CD4-positive, alpha-beta T cell treated with Interleukin-17A for 4 hours (primary cell): ENCODE measurements around the gene LRRC46.

ENCODE experiments used
- DNase-seq: peaks from one replicate; pipeline ENCODE4 v3.0.0-alpha.2; 2020; ENCODE audit warnings: mixed read lengths

The LRRC46 gene

GRCh38 chr17:47834756-47835155 lies 3.3 kb downstream of the LRRC46 start:
- no peak for DNase-seq

DNA sequence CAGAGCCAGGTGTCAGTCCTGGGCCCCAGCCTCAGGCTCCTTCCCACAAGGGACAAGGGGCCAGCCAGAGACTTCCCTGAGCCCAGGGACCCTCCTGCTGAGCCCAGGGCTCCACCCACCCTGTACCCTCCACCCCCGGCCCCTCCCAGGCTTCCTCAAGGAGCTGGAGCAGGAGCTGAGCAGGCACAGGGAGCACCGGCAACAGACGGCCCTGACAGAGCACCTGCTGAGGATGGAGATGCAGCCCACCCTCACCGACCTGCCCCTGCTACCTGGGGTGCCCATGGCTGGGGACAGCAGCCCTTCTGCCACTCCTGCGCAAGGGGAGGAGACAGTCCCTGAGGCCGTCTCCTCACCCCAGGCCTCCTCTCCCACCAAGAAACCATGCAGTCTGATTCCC lies 5.1 kb downstream of the LRRC46 start:
- no peak for DNase-seq

DNA sequence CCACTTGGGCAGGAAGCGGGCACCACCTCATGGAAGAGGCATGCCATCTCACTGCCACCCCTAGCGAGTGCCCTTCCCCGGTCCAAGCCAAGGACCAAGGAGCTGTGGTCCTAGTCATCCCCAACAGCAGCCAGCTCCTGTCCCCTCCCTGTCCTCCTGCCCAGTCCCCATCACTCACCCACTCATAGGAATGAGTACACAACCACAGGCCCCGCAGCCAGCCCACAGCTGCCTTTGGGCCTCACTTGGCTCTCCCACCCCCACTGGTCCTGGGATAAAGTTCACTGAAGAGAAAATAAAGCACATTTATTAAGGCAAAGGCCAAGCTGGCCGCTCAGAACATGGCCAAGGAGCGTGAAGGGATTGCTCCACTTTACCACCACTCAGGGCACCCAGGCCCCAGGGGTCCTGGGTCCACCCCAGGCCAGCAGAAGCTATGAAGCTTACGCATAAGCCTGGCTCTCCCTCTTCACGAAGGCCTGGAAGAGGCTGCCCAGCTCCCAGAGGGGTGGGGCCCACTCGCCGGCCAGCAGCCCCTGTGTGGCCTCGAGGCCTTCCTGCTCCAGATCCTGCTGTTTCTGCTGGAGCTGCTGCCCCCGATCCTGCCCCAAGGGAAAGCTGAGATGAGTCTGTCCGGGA lies 6.0 kb downstream of the LRRC46 start:
- no peak for DNase-seq

DNA sequence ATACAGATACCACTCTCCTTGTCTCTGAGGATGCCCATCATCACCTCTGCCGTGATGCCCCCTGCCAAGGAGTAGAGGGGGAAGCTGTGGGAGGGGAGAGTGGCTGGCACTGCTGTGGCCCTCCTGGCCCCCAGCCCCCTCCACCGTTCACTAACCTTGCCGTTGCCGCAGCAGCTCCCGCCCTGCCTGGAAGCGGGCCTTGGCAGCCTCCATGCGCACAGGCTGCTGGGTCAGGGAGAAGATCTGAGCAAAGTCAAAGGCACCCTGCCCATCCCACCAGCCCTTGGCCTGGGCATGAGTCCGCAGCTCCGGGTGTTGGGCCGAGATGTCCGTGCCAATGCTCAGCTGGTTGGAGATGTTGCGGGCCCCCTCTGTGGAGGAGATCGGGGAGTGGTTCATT lies 7.2 kb downstream of the LRRC46 start:
- DNase-seq, result no peak

DNA sequence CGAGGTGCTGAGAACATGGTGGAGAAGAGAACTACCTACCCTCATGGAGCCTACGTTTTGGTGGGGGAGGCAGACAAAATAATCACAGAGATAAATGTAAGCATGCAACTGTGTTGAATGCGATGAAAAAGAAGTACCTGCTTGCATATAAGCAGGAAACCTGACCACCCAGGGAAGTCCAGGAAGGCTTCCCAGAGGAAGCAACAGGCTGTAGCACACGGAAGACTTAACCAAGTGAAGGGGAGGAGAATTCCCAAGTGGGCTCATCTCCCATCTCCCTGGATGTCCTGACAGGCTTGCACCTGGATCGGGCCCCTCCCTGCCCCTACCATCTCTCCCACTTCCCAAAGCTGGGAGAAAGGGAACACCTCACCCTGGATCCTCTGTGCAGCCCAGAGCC lies 7.6 kb downstream of the LRRC46 start:
- no peak for DNase-seq

DNA sequence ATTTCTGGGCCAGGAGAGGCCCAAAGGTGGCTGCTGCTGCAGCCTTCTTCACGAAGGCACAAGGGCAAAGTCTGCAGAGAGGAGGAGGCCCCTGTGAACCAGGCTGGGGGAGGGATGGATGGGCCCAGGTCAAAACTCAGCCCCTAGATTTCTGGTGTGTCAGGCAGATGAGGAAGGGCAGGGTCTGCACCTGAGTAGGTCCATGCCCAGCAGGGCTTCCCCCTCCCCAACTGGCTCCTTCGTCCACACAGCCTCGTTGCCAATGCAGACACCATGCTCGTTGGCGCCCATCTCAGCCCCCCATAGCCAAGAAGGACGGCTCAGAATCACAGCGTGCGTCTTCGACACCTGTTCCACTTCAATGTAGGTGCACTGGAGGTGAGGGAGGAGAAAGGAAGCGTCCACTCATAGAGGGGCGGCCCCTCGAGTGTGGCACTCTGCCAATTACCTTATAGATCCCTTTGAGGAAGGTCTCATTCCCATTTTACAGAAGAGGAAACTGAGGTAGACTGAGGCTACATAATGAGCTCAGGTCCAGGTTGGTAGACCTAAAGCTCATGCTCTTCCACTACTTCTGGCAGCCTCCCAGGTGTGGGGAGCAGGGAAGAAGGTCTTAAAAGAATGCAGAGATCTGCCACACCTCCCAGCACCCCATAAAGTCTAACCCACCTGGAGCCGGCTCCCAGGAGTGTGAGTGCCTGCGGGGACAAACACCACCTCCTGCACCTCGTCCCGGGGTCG lies 8.7 kb downstream of the LRRC46 start:
- no peak for DNase-seq

- DNase-seq, result peak; percentile 90
Measured at GRCh38 chr17:47840742-47841487, 9.4 kb downstream of the LRRC46 start, which contains the start of gene SCRN2. TSS of gene SCRN2 (minus strand) at chr17:47841273. CDS start at chr17:47840843, 430 bp downstream.

DNA sequence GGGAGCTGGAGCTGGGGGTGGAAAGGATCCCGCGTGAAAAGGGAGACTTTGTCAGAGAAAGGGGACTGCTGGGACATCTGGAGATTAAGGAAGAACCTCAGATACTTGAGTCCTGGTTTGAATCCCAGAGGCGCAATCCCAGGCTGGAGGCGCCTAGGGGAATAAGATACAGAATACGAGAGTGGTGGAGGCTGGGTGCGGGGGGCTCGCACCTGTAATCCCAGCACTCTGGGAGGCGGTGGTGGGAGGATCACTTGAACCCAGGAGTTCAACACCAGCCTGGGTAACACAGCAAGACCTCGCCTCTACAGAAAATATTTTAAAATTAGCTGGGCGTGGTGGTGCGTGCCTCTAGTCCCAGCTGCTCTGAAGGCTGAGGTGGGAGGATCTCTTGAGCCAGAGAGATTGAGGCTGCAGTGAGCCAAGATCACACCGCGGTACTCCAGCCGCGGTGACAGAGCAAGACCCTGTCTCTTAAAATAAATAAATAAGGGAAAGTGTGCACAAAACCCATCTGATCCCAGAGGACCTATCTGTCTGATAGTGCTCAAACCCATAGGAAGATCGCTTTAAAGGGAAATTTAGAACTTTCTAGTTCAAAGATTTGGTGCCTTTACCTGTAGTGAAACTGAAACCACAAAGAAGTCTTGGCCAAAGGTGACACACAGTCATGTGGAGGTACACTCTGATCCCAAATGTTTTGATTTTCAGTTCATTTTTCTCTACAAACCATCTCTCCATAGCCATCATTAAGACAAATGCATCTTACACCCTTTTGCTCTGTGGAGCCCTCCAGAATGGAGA lies 10.2 kb downstream of the LRRC46 start:
- DNase-seq, result no peak

DNA sequence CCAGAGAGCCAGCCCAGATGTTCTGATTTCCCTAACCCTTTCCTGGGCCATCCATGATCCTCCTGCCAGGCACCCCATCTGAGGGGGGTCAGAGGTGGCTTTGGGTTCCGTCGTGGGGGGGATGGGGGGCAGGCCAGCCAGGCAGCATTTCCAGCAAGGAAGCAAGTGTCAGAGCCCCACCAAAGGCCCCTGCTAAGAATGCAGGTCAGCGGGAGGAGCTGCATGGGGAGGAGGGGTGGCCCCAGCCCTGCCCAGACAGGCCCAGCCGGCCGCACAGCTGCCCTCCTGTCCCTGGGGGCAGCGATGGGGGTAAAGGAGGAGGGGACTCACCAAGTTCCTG lies 11.9 kb downstream of the LRRC46 start:
- no peak for DNase-seq

DNA sequence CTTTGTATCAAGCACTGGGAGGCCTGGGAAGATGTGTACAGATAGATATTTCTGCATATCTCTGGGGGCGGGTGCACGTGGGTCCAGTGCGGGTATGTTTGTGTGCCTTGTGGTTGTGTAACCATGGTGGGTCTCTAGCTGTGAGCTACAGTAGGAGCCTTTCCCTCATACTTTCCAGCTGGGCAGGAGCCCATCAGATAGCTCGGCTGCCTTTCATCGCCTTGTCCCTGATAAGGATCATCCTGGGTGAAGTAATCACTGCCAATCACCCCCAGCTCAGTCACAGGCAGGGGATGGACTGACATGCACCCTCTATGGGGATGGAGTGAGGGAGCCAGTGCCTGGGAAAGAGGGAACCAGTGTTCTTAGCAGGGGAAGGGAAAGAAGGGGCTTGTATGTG lies 12.8 kb downstream of the LRRC46 start:
- no peak for DNase-seq

DNA sequence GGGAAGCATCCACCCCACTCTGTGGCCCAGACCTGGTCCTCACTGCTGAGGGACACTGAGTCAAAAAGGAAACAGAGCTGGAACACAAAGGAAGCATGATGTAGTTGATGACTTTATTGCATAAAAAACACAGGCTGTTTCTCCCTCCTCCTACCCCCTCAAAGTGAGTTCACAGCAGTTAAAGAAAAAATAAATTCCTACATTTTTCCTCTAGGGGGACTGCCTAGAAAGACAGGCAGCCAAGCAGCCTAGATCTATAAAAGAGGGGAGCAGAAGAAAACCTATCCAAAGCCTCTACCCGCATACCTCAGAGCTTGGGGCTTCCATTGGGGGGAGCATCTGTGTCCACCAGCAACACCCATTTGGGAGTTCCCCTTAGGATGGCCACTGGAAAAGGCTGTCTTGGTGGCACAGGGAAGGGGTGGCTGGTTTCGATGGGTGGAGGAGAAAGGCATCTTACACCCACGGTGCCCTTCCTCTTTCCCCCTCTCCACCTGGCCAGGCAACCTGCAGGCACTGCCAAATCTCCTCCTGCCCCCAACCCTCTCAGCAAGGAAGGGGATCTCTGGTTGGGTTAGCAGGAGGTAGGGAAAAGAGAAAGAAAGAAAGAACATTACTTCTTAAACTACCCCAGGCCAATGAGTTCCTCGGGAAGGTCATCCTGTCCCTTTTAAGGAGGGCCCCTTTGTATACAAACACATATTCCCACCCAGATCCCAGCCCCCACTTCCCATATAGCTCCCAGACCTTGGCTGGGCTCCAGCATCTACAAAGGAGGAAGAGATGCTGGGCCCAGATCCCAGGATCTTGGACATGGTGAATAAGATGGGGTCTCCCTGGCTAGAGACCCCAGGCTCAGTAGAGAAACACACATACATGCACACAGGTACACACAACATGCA lies 13.6 kb downstream of the LRRC46 start:
- no peak for DNase-seq

- DNase-seq, result no peak
Measured at GRCh38 chr17:47845716-47846075, 14.2 kb downstream of the LRRC46 start.

DNA sequence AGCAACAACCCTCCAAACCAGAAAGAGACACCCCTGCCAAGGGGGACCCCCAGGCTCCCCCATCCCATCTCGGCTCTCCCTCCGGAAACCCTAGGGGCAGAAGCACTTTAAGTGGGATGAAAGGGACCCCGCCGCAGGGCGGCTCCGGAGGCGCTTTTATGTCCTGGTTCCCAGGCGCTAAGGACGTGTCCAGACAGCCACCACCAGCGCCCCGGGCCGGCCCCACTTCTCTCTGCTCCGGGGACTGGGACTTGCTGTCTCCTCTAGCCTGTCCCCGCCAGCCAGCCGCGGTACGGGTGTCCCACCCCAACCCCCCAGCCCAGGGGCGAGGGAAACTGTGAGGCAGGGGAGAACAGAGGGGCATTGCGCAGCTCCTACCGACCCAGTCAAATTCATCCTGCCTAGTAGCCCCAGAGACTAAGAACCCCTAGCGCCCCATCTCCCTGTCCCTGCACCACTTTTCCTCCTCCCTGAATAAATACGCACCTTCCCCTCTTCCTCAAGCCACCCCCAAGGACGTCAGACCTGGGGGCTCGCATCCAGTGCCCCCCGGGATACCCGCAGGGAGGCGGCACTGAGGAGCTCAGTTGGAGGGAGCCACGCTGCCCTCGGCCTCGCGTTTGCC lies 15.4 kb downstream of the LRRC46 start:
- DNase-seq, result no peak

- DNase-seq, result peak; percentile 48
Measured at GRCh38 chr17:47847341-47848197, 16.1 kb downstream of the LRRC46 start.

DNA sequence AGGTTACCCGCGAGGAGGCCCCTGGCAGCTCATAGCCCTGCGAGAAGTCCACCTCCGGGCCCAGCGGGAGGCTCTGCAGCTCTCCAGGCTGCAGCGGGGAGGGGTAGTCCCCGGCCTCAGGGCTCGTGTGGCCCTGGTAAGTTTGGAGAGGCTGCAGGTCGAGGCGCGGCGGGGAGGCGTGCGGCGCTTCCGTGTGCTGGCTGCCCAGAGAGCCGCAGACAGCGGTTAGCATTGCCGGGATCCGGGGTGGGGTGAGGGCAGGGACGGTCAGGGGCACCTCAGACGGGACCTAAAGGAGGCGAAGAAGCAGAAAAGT lies 16.7 kb downstream of the LRRC46 start:
- no peak for DNase-seq

- DNase-seq, result no peak
Measured at GRCh38 chr17:47850373-47850691, 18.9 kb downstream of the LRRC46 start.

DNA sequence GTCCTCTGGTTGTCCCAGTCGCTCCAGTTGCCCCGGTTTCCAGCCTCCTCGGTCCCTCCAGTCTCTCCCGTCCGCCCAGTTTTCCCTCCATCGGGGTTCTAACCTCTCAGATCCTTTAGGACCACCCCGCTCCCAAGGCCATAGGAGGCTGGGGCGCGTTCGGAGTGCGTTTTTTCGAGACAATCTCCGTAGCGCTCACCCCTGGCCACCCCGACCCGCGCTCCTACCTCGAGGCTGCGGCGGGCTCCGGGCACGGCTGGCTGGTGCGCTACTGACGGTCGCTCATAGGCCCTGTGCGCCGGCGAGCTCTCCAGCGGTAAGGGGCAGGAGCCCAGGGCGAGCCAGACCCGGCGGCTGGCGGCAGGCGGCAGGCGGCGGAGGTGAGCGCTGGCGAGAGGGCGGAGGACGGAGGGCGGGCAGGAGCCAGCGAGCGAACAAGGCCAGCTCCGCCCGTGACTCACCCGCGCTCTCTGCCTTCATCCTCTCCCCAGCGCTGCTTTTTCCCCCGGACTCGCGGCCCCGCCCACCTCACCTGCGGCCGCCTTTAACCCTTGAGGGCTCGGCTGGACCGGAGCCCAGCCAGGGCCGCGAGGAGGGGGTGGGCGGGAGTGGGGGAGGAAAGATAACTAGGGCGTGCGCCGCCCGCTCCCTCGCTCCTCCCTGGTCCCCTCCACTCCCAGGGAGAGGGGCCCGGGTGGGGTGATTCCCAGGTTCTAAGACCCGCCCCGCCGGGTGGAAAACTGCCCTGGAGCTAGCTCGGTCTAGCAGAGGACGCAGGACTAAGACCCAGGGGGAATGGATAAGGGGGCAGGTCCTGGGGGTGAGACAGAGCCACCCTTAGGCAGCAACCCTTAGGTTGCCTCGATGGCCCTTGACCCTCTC lies 19.5 kb downstream of the LRRC46 start, which contains the start of gene SP6:
Gene SP6 (minus strand): TSS at position 472 of the 882 bp plus-strand sequence. CDS start 2,734 bp downstream, outside the sequence.
- peak; percentile 85 for DNase-seq

GRCh38 chr17:47851764-47852112 lies 20.3 kb downstream of the LRRC46 start:
- no peak for DNase-seq

GRCh38 chr17:47852113-47852949 lies 20.9 kb downstream of the LRRC46 start:
- no peak for DNase-seq
